ENCODE measurements around the gene RNF182. TPM values are rescaled to one million over a fixed set of nuclear protein-coding genes. Genes with fewer than 3 reads are reported as not detected.
A peak's percentile ranks its signal among the peaks of the same experiment; 100 is the strongest.

The RNF182 gene
- total and polyA plus RNA-seq, 9 of the 15 experiments (the other 6 are each of a cell fraction or from before 2014, with no cell fraction given) = 12.8 to 22.8 (median 17.5) TPM

DNA sequence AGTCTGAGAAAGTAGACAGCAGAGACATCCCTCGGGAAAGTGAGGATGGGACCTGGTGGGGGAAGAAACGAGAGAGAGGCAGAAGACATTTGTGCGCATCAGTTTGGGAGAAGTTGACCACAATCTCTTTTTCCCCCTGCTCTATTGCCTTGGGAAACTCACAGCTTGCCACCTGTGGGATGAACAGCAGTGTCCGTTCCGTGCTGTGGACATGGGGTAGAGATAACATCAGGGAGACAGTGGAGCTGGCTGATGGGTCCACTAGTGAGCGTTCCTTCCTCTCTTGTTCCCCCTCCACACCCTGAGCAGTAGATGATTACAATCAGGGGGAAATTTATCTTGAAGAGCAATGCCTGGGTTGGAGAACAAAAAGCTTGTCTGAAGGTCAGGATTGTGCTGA lies 21.8 kb upstream of the RNF182 start (continued):
- TF ChIP-seq SAP30 (IDR thresholded peaks at IDR 0.05; ENCODE audit: borderline replicate concordance, insufficient read depth, low read depth, low read length, poor library complexity, severe bottlenecking) (no peak), ZNF408 (CRISPR knock-in tag; IDR thresholded peaks at IDR 0.05; ENCODE audit: low read depth) (no peak), ZNF586 (CRISPR knock-in tag; conservative IDR thresholded peaks at IDR 0.05) (no peak), SOX6 (IDR thresholded peaks at IDR 0.05) (peak; percentile 14; the same call in 1 of the 2 replicates), ETV5 (CRISPR knock-in tag; IDR thresholded peaks at IDR 0.05; ENCODE audit: low read depth) (0 out of 2 replicates have a peak, but pooled peaks have one; percentile 36), MEF2D (tag; conservative IDR thresholded peaks at IDR 0.05; ENCODE audit: low read depth) (no peak), TCF7 (IDR thresholded peaks at IDR 0.05; ENCODE audit: borderline replicate concordance) (no peak), TEAD4 (IDR thresholded peaks at IDR 0.05; ENCODE audit: low read length) (0 out of 2 replicates have a peak, but pooled peaks have one; percentile 8), TEAD4 (CRISPR knock-in tag; IDR thresholded peaks at IDR 0.05; ENCODE audit: borderline replicate concordance) (no peak), BHLHE40 (IDR thresholded peaks at IDR 0.05; ENCODE audit: low read length) (0 out of 2 replicates have a peak, but pooled peaks have one; percentile 35), CTBP1 (IDR thresholded peaks at IDR 0.05; ENCODE audit: borderline replicate concordance) (peak; percentile 82), RCOR1 (IDR thresholded peaks at IDR 0.05; ENCODE audit: borderline replicate concordance in 1 of 2, low read depth in 2 of 2, low read length in 2 of 2) (0 out of 4 replicates have a peak, but pooled peaks of 1 of the 2 experiments have one; percentile 26)

DNA sequence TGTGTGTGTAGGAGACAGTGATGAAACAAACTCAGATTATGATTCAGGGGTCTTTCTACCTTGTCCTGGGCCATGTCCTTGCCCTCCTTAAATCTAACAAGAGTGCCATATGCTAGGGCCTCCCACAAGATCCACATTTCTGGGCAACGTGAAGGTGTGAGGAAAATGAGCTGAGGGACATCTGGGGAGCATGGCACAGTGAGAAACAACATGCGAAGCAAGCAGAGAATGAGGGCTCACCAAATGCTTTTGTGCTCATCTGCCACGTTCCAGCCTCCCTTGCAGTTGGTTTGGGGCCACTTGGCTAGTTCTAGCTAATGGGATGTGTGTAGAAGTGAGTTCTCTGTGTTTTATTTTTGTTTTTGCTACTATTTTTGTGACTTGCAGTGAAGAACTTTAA lies 21.4 kb upstream of the RNF182 start:
- FAIRE-seq = no peak

More for the DNA sequence above, 21.4 kb upstream of the RNF182 start:
- Histone ChIP-seq H3K4me3 (no peak overlapping the region), H3K9me1 (ENCODE audit: control insufficient read depth, insufficient read depth, low read length) (no peaks in the 10 kb centered on the region), H3K4me2 (ENCODE audit: insufficient read depth, low read length) (peak overlapping the region; percentile 24; the same call in 1 of the 2 replicates), H3K9me3 (replicated peaks; ENCODE audit: control insufficient read depth, insufficient read depth, low read depth, low read length) (no peaks in the 10 kb centered on the region), H3K36me3 (ENCODE audit: control insufficient read depth, insufficient read depth, low read length) (no peaks in the 10 kb centered on the region), H3K9ac (ENCODE audit: insufficient read depth in 1 of 2, low read depth in 2 of 2, low read length in 2 of 2) (no peak overlapping the region), H3K27me3 (ENCODE audit: control insufficient read depth in 2 of 2, insufficient read depth in 2 of 2, low read length in 2 of 2) (peaks cover 0 to 8% of the 10 kb centered on the region in 2 experiments; a peak in 2 of 5 replicates), H3K4me1 (replicated peaks in 1 of 2; ENCODE audit: control insufficient read depth in 2 of 2, insufficient read depth in 2 of 2, low read length in 2 of 2) (peaks cover 7 to 8% of the 10 kb centered on the region in 2 experiments; a peak in 4 of 5 replicates), H3K79me2 (ENCODE audit: control insufficient read depth, insufficient read depth, low read length) (no peaks in the 10 kb centered on the region), H3K27ac (ENCODE audit: extremely low read depth, low read depth, low read length) (no peak overlapping the region), H4K20me1 (replicated peaks; ENCODE audit: control insufficient read depth, insufficient read depth, low read length) (no peaks in the 10 kb centered on the region), H2AFZ (ENCODE audit: low read depth, low read length) (peak overlapping the region; percentile 27; the same call in 1 of the 2 replicates)
- intact Hi-C loops (cut with micrococcal nuclease) = loop anchor here (10.0 kb wide), 1 partner anchor 329 kb away; the partner anchor contains the start of gene SIRT5
- in situ Hi-C loops (cut with MboI) = no loop called here
- CTCF ChIA-PET (ENCODE audit: low intra/inter-chr PET ratio) = no interaction called here
- DNase-seq (ENCODE audit: extremely low read depth in 1 of 4, low spot score in 3 of 4) = no peak
- peak; percentile 35 for ATAC-seq
- 0 out of 2 replicates have a peak, but pooled peaks have one; percentile 0 for TF ChIP-seq TCF3 (CRISPR knock-in tag; IDR thresholded peaks at IDR 0.05)
- no peak for TF ChIP-seq MTA3 (IDR thresholded peaks at IDR 0.05; ENCODE audit: borderline replicate concordance)
- no peak for TF ChIP-seq PURB (CRISPR knock-in tag; IDR thresholded peaks at IDR 0.05; ENCODE audit: low read depth)
- TF ChIP-seq NEUROD1 (IDR thresholded peaks at IDR 0.05; ENCODE audit: borderline replicate concordance, low read depth, low read length, partially characterized antibody) = no peak
- TF ChIP-seq ZC3H8 (IDR thresholded peaks at IDR 0.05) = no peak
- 11% methylated on average over 3 of the region's 3 CpGs for WGBS (ENCODE audit: insufficient coverage, low coverage, missing lambda C conversion rate)
- no TSS peak for BruUV-seq (replicated peaks)
- POLR2A ChIA-PET = interaction anchor here (1.0 kb wide), 3 partner anchors 10 to 110 kb away, joined by 3 to 5 read pairs (median 4); no protein-coding TSS in a partner anchor
